HG02759 (cell line): ENCODE results near the gene FSTL1.
A peak's percentile ranks its signal among the peaks of the same experiment; 100 is the strongest.

Experiments used
- ATAC-seq: cut with Tn5 transposase; IDR thresholded peaks from one replicate; pipeline ENCODE4 v1.9.1; 2021; ENCODE audit warnings: mild to moderate bottlenecking, moderate library complexity; ENCODE audit not compliant: unreplicated experiment

The FSTL1 gene

GRCh38 chr3:120469440-120469839 is 18.6 kb upstream of the FSTL1 start:
- ATAC-seq, result no peak

- ATAC-seq, result no peak
Observed at GRCh38 chr3:120468635-120469295, 18.0 kb upstream of the FSTL1 start.

- ATAC-seq, result no peak
Observed at GRCh38 chr3:120462409-120462959, 11.7 kb upstream of the FSTL1 start.

GRCh38 chr3:120461416-120461815 is 10.6 kb upstream of the FSTL1 start:
- no peak for ATAC-seq

- ATAC-seq, result no peak
Observed at GRCh38 chr3:120460862-120461261, 10.1 kb upstream of the FSTL1 start.

GRCh38 chr3:120460181-120460790 is 9.5 kb upstream of the FSTL1 start:
- no peak for ATAC-seq

GRCh38 chr3:120459196-120459595 is 8.4 kb upstream of the FSTL1 start:
- ATAC-seq, result no peak

- ATAC-seq, result no peak
Observed at GRCh38 chr3:120457827-120458226, 7.0 kb upstream of the FSTL1 start.

GRCh38 chr3:120454076-120454689 is 3.4 kb upstream of the FSTL1 start:
- ATAC-seq, result no peak

GRCh38 chr3:120452816-120453215 is 2.0 kb upstream of the FSTL1 start:
- ATAC-seq, result no peak

- no peak for ATAC-seq
Observed at GRCh38 chr3:120451806-120452205, 1.0 kb upstream of the FSTL1 start.

GRCh38 chr3:120451272-120451761 is 525 bp upstream of the FSTL1 start:
- ATAC-seq, result peak; percentile 8

- peak; percentile 39 for ATAC-seq
Observed at GRCh38 chr3:120449701-120450599, 842 bp downstream of the FSTL1 start.

- ATAC-seq, result no peak
Observed at GRCh38 chr3:120449251-120449650, 1.5 kb downstream of the FSTL1 start.

GRCh38 chr3:120448756-120449155 is 2.0 kb downstream of the FSTL1 start:
- no peak for ATAC-seq

GRCh38 chr3:120446891-120447668 is 3.7 kb downstream of the FSTL1 start:
- ATAC-seq, result no peak

GRCh38 chr3:120445654-120446053 is 5.1 kb downstream of the FSTL1 start:
- no peak for ATAC-seq

GRCh38 chr3:120443626-120444123 is 7.1 kb downstream of the FSTL1 start:
- no peak for ATAC-seq

GRCh38 chr3:120442975-120443517 is 7.7 kb downstream of the FSTL1 start:
- no peak for ATAC-seq

- ATAC-seq, result no peak
Observed at GRCh38 chr3:120441776-120442175, 9.0 kb downstream of the FSTL1 start.
